ENCODE data around the gene AQP2.

- TF ChIP-seq MAX (IDR thresholded peaks at IDR 0.05) (no peak), CTCF (IDR thresholded peaks at IDR 0.05; ENCODE audit: low read depth, low read length, missing input control) (no peak), TAF1 (conservative IDR thresholded peaks at IDR 0.05) (no peak), RXRA (IDR thresholded peaks at IDR 0.05) (no peak), YY1 (IDR thresholded peaks at IDR 0.05) (no peak), GABPA (IDR thresholded peaks at IDR 0.05 in 1 of 2, conservative IDR thresholded peaks at IDR 0.05 in 1 of 2) (no peak), REST (IDR thresholded peaks at IDR 0.05) (no peak), RAD21 (IDR thresholded peaks at IDR 0.05) (no peak), EGR1 (IDR thresholded peaks at IDR 0.05; ENCODE audit: low read depth in 2 of 2) (no peak), ZBTB33 (IDR thresholded peaks at IDR 0.05) (no peak), JUND (IDR thresholded peaks at IDR 0.05) (no peak), NR2F2 (IDR thresholded peaks at IDR 0.05) (no peak), ATF3 (IDR thresholded peaks at IDR 0.05) (no peak), SP1 (IDR thresholded peaks at IDR 0.05) (no peak)
Measured at GRCh38 chr12:49946497-49946896, 4.0 kb upstream of the AQP2 start.

Data from liver (tissue), 3 donors.